GM18519 (cell line): Measurements from ENCODE around the gene NMNAT3.

Source experiments
- ATAC-seq: cut with Tn5 transposase; IDR thresholded peaks from one replicate; pipeline ENCODE4 v1.9.1; 2021; ENCODE audit warnings: mild to moderate bottlenecking, moderate library complexity; ENCODE audit not compliant: unreplicated experiment, low FRiP score

Gene NMNAT3

DNA sequence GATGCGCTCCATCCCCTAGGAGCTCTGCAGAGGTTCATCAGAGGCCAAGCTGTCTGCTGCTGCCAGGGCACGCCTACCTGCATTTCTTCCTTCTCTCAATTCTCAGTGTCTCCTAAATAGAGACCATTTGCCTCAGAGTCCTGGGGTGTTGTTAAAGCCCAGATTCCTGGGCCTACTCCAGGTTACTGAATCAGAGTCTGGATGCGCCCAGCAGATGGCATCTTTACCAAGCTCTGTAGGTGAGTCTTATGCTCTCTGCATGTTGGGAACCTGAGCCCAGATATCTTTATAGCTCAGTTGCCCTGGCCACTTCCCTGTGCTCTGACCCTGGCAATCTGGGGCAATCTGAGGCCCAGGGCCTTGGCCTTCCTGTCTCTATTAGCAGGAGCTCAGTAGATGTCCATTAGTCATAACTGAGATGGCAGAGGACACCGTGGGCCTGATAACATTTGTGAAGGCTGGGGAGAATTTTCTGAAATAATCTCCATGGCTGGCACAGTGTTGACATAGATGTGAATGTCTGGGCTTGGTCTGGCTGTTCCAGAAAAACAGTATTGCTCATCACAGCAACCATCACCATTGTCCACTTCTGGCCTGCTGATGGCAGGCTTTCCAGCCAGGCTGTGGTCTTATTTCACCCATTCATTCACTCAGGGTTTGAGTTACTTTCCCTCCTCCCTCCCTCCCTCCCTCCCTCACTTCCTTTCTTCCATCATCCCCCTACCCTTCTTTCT is 125.0 kb downstream of the NMNAT3 start:
- no peak for ATAC-seq

DNA sequence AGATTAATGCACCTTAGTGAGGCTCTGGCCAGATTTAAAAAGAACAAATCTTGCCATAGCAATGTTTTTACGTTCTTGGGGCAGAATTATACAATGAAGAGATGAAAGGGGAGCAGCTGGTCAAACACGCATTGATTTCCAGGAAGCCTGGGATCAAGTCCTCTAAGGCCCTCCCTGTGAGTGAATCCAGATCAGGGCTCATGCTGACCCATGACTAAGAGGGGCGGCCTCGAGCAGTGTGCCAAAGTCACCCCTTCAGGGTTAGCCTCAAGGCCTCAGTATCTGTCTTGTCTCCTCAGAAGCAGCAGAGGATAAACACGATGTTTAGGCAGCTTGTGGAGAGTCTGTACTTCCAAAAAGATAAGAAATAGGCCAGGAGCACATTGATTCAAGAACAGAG is 129.0 kb downstream of the NMNAT3 start:
- no peak for ATAC-seq

DNA sequence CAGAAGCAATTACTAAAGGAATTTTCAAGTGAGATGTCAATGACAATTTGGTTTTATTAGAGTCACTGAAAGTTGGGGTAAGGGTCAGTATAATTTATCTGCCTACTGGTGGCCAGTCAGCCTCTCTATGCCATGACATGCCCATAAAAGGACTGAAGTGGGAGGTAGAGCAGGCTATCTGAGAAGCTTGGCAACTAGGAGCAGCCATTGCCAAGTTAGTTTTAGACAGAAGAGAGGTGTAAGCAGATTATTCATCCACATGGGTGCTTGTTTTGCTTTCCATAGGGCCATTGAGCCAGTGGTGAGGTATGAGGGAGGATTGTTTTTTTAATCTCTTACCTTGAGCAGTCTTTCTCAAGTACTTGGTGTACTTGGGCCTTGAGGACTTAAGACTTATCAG is 130.1 kb downstream of the NMNAT3 start:
- no peak for ATAC-seq

DNA sequence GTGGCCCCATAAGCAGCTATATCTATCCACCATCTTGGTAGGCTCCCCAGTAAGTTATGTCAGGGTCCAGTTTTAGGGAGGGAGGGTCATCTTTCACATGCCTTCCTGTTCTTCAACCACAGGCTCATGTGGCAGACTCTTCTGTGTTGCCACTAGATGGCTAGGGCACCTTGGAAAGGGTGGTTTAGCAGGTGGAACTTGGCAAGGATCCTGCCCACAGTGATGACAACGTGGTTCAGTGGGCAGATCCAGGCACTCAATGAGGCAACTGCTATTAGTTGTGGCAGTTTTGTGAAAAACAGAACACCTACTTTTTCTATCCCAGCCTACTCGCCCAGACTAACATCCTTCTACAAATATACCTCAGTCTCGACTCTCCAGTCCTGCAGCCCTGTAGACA is 131.0 kb downstream of the NMNAT3 start:
- no peak for ATAC-seq

- ATAC-seq, result no peak
These were observed 136.1 kb downstream of the NMNAT3 start for GRCh38 chr3:139541532-139542288.

DNA sequence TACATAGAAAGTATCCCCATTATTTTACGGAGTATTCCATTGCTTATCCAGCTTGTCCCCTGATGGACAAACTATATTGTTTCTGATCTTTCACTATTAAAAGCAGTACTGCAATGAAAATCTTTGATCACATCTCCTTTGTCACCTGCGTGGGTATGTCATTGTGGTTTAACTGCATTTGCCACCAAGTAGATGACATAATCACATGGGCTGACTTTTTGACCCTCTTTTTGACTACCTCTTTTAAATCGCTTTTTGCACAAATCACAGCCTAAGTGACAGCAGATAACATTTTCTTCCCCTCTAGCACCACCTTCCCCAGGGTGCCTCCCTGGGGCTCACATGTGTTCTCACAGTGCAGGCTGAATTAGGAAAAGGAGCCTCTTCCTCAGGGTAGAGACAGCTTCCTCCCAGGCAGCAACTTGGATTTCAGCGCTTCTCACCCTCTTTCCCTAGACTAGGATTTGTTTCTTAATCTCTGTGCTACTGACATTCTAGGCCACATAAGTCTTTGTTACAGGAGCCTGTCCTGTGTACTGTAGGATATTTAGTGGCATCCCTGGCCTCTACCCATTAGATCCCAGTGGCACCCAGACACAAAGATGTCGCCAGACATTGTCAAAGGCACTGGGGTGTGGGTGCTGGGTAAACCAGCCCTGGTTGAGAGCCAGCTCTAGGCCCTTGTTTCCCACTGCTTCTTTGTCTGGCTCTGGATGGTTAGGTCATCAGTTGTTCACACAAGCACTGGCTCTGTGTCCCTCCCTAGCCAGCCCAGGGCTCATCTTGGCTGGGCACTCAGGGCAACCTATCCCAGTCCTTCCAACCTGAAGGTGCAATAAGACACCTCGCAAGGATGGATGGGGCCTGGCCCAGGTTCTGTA is 136.9 kb downstream of the NMNAT3 start:
- no peak for ATAC-seq

- ATAC-seq, result no peak
These were observed 139.0 kb downstream of the NMNAT3 start for GRCh38 chr3:139538733-139539132.

- ATAC-seq, result no peak
These were observed 139.8 kb downstream of the NMNAT3 start for GRCh38 chr3:139537795-139538621.

GRCh38 chr3:139537361-139537760 is 140.4 kb downstream of the NMNAT3 start:
- ATAC-seq, result no peak

- ATAC-seq, result no peak
These were observed 142.5 kb downstream of the NMNAT3 start for GRCh38 chr3:139534992-139535879.

GRCh38 chr3:139534455-139534812 is 143.3 kb downstream of the NMNAT3 start:
- no peak for ATAC-seq

DNA sequence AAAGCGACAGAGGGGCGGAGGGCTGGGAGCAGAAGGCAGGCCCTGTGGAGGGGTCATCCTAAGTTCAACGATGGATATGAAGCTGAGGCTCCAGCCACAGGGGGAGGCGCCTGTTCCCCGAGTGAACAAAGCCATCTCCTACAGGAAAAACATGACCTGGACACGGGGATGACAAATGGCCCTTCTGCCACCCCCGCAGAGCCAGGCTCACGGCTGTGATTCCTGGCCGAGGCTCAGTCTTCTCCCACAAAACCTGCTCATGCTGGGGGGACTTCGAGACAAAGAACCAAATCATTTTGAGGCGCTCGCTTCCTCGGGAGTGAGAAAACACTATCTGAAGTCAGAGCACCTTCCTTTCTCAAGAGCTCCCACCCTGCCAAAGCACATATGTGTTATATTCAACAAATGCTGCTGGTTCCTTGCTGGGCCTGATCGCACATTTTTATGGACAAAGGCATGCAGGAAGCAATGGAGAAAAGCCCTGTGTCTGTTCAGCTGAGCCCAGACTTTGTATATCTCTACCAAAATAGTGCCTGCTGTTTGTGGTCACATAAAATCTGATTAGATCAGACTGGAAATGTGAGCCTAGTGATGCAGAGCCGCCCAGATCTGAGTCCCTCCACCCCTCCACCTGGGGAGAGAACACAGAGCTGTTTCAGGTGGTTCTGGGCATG is 143.9 kb downstream of the NMNAT3 start:
- ATAC-seq, result no peak

DNA sequence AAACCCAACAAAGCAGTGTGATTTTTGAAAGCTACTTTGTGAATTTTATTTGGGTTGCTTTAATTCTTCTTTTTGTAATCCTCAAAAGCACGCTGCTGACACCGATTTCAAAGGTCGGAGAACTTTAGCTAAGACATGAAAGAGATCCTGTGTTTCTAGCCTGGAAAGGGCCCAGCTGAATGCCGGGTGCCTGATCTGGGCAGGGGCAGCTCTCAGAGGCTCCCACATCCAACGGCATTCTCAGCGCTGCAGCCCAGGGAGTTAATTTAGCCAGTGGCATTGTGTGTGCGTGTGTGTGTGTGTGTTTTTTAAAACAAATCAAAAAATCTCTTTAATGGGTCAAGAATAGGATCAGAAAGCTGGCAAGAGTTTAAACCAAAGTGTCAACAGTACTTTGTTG is 144.8 kb downstream of the NMNAT3 start:
- ATAC-seq, result no peak

- ATAC-seq, result no peak
These were observed 147.1 kb downstream of the NMNAT3 start for GRCh38 chr3:139530717-139531116.

GRCh38 chr3:139529662-139530061 is 148.1 kb downstream of the NMNAT3 start:
- no peak for ATAC-seq

GRCh38 chr3:139528924-139529323 is 148.8 kb downstream of the NMNAT3 start:
- ATAC-seq, result no peak

- no peak for ATAC-seq
These were observed 149.5 kb downstream of the NMNAT3 start for GRCh38 chr3:139528281-139528680.

DNA sequence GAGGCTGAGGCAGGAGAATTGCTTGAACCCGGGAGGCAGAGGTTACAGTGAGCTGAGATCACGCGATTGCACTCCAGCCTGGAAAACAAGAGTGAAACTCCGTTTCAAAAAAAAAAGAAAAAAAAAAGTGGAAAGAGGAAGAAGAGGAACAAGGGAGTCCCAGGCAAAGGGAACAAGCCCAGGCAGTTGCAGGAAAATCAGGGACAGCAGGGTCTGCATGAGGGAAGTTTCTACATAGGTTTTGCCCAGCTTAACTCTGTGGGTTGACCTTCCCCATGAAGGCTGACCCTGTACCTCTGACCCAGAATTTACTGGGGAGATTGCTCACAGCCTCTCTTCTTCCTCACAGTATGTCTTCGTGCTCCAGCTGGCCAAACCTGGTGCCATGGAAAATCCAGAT is 150.5 kb downstream of the NMNAT3 start:
- ATAC-seq, result no peak

DNA sequence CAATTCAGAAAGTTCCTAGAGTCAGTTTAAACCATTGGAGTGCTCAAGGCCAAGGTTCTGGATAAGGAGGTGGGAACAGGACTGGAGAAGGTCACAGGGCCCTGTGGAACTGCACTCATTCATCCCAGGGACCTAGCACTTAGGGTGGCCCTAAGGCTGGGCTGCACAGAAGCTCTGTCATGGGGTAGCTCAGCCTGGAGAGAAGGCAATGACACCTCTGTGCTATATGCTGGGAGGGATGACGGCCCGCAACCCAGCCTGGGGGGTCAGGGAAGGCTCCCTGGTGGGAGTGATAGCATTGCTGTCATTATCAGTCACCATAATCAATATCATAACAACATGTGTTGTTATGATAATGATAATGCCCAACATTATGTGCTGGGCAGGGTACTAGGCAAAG is 151.6 kb downstream of the NMNAT3 start:
- ATAC-seq, result no peak
